Brain pericyte (primary cell): ENCODE results near the gene KNDC1.

ENCODE experiments used
- DNase-seq: peaks from one replicate; pipeline ENCODE4 v3.0.0-alpha.2; 2012; ENCODE audit warnings: low read depth, low spot score

The KNDC1 gene

GRCh38 chr10:133190225-133190624 lies 30.2 kb downstream of the KNDC1 start:
- no peak for DNase-seq

DNA sequence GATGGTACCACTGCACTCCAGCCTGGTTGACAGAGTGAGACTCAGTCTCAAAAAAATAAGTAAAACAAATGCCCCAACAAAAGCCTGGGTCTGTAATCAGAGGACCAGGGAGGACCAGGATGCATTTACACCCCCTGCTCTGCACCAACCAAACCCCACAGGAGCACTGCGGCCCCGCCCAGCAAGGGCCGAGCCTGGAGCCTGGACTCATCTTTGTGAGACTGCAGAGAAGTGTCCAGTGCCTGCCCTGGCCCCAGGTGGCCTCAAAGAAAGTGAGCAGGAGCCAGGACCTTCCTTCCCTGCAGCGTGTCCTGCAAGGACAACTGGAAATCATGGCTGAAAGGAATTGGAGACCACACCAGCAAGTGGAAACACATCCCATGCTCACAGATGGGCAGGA lies 31.6 kb downstream of the KNDC1 start:
- DNase-seq: no peak

DNA sequence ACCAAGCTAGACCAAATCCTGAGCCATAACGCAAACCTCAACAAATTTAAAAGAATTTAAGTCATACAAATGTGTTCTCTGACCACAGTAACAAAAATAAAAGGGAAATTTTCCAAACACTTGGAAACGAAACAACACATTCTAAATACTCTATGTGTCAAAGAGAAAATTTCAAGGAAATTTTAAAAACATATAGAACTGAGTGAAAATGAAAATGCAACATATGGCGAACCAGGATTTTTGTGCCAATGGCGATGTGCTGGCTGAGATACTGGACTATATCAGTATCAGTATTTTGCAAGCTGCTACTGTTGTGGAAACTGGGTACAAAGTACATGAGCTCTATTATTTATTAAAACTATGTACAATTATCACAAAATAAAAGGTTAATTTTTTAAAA lies 34.1 kb downstream of the KNDC1 start:
- DNase-seq: no peak

- no peak for DNase-seq
Observed at GRCh38 chr10:133195096-133195495, 35.1 kb downstream of the KNDC1 start.

DNA sequence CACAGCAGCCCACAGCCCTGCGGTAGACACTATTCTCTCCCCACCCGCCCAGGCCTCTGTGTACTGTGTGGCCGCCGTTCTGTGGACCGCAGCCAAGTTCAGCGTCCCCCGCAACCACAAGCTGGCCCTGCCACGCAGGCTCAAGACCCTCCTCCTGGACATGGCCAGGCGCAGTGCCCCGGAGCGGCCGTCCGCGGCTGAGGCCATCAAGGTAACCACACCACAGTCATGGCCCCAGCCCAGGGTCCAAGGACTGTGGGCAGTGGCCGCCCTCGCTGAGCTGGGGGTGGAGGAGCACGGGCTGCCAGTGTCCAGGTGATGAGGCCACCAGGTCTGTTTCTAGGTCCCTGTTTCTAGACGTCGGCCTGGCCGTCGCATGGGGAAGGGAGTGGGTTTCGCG lies 35.6 kb downstream of the KNDC1 start:
- DNase-seq: no peak

DNA sequence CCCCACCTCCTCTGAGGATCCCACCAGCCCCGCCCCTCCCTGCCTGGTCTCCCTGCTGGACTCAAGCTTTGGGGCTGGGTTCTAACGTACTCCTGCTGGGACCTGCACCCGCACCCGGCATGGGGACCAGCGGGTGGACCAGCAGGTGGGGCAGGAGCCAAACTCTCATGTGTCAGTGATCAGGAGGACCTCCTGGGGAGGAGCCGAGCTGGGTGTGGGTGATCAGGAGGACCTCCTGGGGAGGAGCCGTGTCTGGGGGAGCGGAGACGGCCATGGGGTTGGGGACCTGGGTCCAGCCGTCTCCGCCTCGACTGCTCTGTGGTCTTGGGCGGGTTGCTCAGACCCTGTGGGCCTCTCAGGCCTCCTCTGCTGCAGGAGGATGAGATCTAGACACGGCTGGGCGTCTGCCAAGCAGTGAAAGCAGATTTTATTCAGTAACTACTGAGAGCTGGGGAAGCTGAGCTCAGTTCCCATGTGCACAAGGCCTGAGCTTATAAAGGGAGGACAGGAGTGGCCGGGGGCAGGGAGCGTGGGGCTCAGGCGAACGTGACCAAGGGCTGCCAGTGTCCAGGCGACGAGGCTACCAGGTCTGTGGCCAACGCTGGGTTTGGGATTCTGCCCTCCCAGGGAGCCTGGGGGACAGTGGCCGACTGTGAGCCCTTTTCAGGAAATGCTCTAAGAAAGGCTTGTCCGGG lies 36.3 kb downstream of the KNDC1 start:
- DNase-seq: no peak

GRCh38 chr10:133196936-133197758 lies 37.1 kb downstream of the KNDC1 start:
- DNase-seq: no peak

- no peak for DNase-seq
Observed at GRCh38 chr10:133197786-133198185, 37.8 kb downstream of the KNDC1 start.

GRCh38 chr10:133198206-133198605 lies 38.2 kb downstream of the KNDC1 start:
- no peak for DNase-seq

GRCh38 chr10:133198621-133199487 lies 38.8 kb downstream of the KNDC1 start:
- DNase-seq: no peak

GRCh38 chr10:133199488-133199885 lies 39.5 kb downstream of the KNDC1 start:
- DNase-seq: no peak

DNA sequence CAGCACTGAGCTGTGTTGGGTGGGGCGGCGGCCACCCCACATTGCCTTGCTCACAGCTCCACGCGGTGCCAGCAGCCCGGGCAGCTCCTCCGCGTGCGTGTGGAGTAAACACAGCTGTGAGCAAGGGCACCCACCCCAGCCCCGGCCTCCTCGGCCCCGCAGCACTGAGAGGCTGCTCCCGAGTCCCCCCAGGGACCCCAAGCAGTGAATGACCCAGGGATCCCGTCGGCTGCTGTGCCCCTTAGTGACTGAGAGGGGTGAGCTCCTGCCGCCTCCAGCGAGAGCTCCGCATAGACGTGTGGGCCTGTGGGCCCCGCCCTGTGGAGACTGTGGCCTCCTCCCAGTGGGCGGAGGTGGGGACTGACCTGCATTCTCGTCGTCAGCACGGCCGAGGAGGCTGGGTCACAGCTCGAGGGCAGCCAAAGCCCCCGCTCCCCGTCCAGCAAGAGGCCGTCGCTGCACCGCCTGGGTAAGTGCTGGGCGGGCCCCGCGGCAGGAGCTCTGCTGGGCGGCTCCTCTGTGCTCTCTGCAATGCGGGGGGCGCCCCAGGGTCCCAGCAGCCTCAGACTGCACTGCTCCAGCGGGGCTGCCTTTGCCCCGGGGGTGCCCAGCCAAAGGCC lies 40.1 kb downstream of the KNDC1 start:
- DNase-seq: no peak

DNA sequence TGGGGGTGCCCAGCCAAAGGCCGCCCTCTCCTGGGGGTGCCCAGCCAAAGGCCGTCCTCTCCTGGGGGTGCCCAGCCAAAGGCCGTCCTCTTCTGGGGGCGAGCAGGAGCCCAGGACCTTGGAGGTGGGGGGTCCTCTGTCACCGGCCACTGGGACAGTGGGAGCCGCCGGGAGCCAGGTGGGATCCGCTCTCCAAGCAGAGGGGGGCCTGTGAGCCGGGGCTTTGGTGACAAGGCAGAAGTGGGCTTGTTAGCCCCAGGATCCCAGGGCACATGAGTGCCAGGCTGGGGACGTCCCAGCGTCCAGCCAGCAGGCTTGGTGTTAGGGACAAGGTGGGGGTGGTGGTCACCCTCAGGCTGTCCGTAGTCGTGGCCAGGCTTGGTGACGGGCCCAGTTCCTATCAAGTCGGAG lies 40.6 kb downstream of the KNDC1 start:
- no peak for DNase-seq

- DNase-seq: no peak
Observed at GRCh38 chr10:133201151-133201947, 41.3 kb downstream of the KNDC1 start.

- no peak for DNase-seq
Observed at GRCh38 chr10:133201948-133202725, 42.1 kb downstream of the KNDC1 start.

GRCh38 chr10:133202778-133203651 lies 43.0 kb downstream of the KNDC1 start:
- DNase-seq: no peak

DNA sequence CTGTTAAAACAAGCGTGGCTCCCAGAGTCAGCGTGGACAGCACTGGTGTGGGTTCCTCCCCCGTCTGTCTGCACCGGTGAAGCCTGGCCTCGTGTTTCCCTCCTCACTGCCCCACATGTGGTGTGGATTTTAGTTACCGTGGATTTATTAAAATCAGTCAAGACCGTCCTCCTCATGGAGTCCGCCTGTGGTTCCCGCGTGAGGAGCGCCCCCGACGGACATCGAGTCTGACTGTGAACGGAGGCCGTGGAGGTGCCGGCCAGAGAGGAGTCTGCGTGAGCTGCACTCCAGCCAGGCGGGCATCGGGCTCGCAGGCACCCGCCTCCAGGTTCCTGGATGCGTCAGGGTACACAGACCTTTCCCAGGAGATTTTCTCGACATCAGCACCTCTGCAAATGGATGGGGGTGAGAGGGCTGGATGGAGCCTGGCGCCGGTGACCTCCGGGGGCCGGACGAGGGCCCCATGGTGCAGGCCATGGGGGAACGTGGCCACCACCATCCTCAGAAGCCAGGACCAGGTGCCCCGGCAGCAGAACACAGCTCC lies 43.7 kb downstream of the KNDC1 start:
- DNase-seq: no peak

DNA sequence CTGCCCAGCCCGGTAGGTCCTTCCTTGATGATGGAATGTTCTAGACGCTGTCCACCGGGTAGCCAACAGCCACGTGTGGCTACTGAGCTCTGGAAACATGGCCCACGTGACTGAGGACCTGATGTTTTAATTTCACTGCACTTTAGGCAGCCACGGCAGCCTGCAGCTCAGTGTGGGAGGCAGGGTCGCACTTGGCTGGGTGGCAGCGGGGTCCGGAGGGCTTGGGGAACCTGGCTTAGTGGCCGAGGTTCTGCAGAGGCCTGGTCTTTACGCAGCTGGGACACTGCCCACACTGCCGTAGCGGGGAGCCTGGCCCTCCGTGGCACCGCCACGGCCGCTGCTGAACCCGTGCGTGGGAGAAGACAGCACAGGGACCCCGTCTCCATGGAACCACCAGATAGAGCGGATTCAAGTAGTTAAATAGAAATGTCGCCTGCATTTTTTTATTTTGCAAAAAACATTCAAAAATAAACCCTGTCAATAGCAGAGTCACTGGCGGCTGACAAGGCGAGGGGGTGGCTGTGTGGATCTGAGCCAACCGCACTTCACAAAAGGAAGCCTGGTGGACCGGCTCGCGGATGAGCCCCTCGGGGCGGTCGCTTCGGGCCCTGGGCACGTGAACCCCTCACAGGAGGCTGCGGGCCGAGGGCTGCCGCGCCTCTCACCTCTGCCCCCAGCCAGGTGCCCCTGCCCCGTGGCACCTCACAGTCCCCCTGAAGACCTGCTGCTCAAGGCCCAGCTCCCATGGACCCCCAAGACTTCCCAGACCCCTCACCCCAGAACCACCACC lies 44.4 kb downstream of the KNDC1 start:
- DNase-seq: no peak
